Measurements from ENCODE around the gene GALNT10. TPM values are rescaled to one million over a fixed set of nuclear protein-coding genes. Genes with fewer than 3 reads are reported as not detected.

GALNT10 gene
- total RNA-seq, 1 experiment from 2014 or later = 23.4 TPM

DNA sequence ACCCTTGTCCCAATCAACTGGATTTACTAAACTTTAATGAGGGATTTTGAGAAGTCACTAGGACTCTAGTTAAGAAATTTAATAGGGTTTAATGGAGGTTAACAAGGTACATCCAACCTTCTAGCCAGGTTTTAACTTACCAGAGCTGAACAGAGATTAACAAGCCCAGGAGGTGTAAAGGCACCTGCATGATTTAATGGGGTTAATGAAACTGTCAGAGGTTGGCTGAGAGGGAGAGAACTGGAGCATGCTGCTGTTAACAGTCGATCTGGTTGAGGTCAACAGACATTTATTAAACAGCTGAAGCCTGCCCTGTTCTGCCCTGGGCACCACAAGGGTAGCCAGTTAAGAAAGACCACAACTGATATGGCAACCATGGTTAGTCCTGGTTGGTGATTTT is 273.9 kb downstream of the GALNT10 start:
- CTCF ChIA-PET = no interaction called here
- no peak overlapping the region for H3K27ac Mint-ChIP-seq (ENCODE audit: unreplicated experiment)

DNA sequence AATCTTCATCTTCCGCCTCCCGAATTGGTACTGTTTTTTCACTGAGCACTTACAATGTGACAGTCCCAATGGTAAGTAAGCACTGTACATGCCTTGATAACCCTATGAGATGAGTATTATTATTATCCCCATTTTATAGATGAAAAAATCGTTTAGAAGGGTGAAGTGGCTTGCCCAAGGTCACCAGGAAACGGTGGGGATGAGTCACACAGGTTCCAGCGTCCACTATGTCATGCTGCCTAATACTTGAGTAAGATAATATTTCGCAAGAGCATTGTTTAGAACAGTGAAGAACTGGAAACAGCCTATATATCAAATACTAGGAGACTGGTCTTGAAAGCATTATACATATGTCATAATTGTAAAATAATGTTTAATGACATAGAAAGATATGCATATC is 274.6 kb downstream of the GALNT10 start:
- Mint-ChIP-seq H3K9me3 (ENCODE audit: unreplicated experiment) (no peaks in the 10 kb centered on the region), H3K4me3 (ENCODE audit: unreplicated experiment) (no peak overlapping the region), H3K36me3 (ENCODE audit: insufficient read depth, unreplicated experiment) (no peaks in the 10 kb centered on the region), H3K27ac (ENCODE audit: unreplicated experiment) (no peak overlapping the region), H3K27me3 (ENCODE audit: insufficient read depth, unreplicated experiment) (no peaks in the 10 kb centered on the region), H3K4me1 (ENCODE audit: low read depth, unreplicated experiment) (peaks cover 11% of the 10 kb centered on the region)
- BruUV-seq (replicated peaks) = no TSS peak
- CTCF ChIA-PET = no interaction called here
- Histone ChIP-seq H3K4me3 (ENCODE audit: low read depth, low read length) (no peak overlapping the region), H3K4me1 (peaks cover 8% of the 10 kb centered on the region), H3K27me3 (replicated peaks; ENCODE audit: control insufficient read depth, insufficient read depth, low read length) (no peaks in the 10 kb centered on the region), H3K9me3 (no peaks in the 10 kb centered on the region), H3K36me3 (ENCODE audit: control insufficient read depth, insufficient read depth, low read length) (no peaks in the 10 kb centered on the region)
- TF ChIP-seq, protein P1, sequence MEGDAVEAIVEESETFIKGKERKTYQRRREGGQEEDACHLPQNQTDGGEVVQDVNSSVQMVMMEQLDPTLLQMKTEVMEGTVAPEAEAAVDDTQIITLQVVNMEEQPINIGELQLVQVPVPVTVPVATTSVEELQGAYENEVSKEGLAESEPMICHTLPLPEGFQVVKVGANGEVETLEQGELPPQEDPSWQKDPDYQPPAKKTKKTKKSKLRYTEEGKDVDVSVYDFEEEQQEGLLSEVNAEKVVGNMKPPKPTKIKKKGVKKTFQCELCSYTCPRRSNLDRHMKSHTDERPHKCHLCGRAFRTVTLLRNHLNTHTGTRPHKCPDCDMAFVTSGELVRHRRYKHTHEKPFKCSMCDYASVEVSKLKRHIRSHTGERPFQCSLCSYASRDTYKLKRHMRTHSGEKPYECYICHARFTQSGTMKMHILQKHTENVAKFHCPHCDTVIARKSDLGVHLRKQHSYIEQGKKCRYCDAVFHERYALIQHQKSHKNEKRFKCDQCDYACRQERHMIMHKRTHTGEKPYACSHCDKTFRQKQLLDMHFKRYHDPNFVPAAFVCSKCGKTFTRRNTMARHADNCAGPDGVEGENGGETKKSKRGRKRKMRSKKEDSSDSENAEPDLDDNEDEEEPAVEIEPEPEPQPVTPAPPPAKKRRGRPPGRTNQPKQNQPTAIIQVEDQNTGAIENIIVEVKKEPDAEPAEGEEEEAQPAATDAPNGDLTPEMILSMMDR (IDR thresholded peaks at IDR 0.05; ENCODE audit: insufficient read depth in 1 of 2, low read depth in 1 of 2, low read length in 1 of 2, severe bottlenecking in 1 of 2, unreplicated experiment in 1 of 2) = no peak
- POLR2A ChIA-PET = no interaction called here
- DNase-seq = no peak
- intact Hi-C loops (cut with micrococcal nuclease; ENCODE audit: unreplicated experiment) = no loop called here

More for the DNA sequence above, 273.9 kb downstream of the GALNT10 start:
- BruUV-seq (replicated peaks) = no TSS peak
- TF ChIP-seq, protein P1 (IDR thresholded peaks at IDR 0.05; ENCODE audit: insufficient read depth in 1 of 2, low read depth in 1 of 2, low read length in 1 of 2, severe bottlenecking in 1 of 2, unreplicated experiment in 1 of 2) = no peak
- Mint-ChIP-seq H3K9me3 (ENCODE audit: unreplicated experiment) (no peaks in the 10 kb centered on the region), H3K4me1 (ENCODE audit: low read depth, unreplicated experiment) (peaks cover 11% of the 10 kb centered on the region), H3K27me3 (ENCODE audit: insufficient read depth, unreplicated experiment) (no peaks in the 10 kb centered on the region), H3K4me3 (ENCODE audit: unreplicated experiment) (no peak overlapping the region), H3K36me3 (ENCODE audit: insufficient read depth, unreplicated experiment) (no peaks in the 10 kb centered on the region)
- H3K36me3 ChIP-seq (ENCODE audit: control insufficient read depth, insufficient read depth, low read length) = no peaks in the 10 kb centered on the region
- peaks cover 8% of the 10 kb centered on the region for H3K4me1 ChIP-seq
- intact Hi-C loops (cut with micrococcal nuclease; ENCODE audit: unreplicated experiment) = no loop called here
- no peak for DNase-seq
- no peak overlapping the region for H3K4me3 ChIP-seq (ENCODE audit: low read depth, low read length)
- H3K27me3 ChIP-seq (replicated peaks; ENCODE audit: control insufficient read depth, insufficient read depth, low read length) = no peaks in the 10 kb centered on the region
- H3K9me3 ChIP-seq = no peaks in the 10 kb centered on the region
- POLR2A ChIA-PET = no interaction called here

DNA sequence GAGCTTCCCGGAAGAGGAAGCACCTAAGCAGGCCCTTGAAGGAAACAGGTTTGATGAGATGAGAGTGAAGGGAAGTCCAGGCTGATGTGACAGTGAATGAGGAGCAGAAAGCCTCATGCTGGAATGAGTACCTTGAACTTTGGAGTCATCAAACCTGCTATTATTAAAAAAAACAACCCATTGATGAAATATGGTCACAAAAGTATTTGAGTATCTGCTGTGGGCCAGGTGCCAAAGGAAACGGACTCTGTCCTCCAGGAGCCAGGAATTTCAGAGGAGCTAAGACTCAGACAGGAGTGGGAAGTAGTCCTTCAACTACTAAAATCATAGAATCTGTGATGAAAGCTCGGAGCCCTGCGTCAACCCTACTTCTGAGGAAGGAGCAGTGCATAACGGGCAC is 275.6 kb downstream of the GALNT10 start:
- intact Hi-C loops (cut with micrococcal nuclease; ENCODE audit: unreplicated experiment) = loop anchor here (2.0 kb wide), 1 partner anchor 393 kb away; no protein-coding TSS in a partner anchor
- H3K36me3 Mint-ChIP-seq (ENCODE audit: insufficient read depth, unreplicated experiment) = no peaks in the 10 kb centered on the region
- Histone ChIP-seq H3K9me3 (no peaks in the 10 kb centered on the region), H3K4me1 (peaks cover 8% of the 10 kb centered on the region), H3K27me3 (replicated peaks; ENCODE audit: control insufficient read depth, insufficient read depth, low read length) (no peaks in the 10 kb centered on the region), H3K36me3 (ENCODE audit: control insufficient read depth, insufficient read depth, low read length) (no peaks in the 10 kb centered on the region), H3K4me3 (ENCODE audit: low read depth, low read length) (no peak overlapping the region)
- peaks cover 11% of the 10 kb centered on the region for H3K4me1 Mint-ChIP-seq (ENCODE audit: low read depth, unreplicated experiment)
- TF ChIP-seq, protein P1 (IDR thresholded peaks at IDR 0.05; ENCODE audit: insufficient read depth in 1 of 2, low read depth in 1 of 2, low read length in 1 of 2, severe bottlenecking in 1 of 2, unreplicated experiment in 1 of 2) = no peak
- no peak overlapping the region for H3K27ac Mint-ChIP-seq (ENCODE audit: unreplicated experiment)
- no peak overlapping the region for H3K4me3 Mint-ChIP-seq (ENCODE audit: unreplicated experiment)
- no peaks in the 10 kb centered on the region for H3K27me3 Mint-ChIP-seq (ENCODE audit: insufficient read depth, unreplicated experiment)
- no peaks in the 10 kb centered on the region for H3K9me3 Mint-ChIP-seq (ENCODE audit: unreplicated experiment)
- DNase-seq = no peak
- ChIA-PET POLR2A (no interaction called here), CTCF (interaction anchor here (1.1 to 2.5 kb wide), 3 partner anchors 18 to 55 kb away, joined by 3 to 6 read pairs (median 4); no protein-coding TSS in a partner anchor)
- no TSS peak for BruUV-seq (replicated peaks)
